ENCODE measurements around the gene SLC22A12.

GRCh38 chr11:64564947-64565889 is 25.8 kb upstream of the SLC22A12 start:
- TF ChIP-seq CTCF (IDR thresholded peaks at IDR 0.05; ENCODE audit: insufficient read depth, low read length, poor library complexity, severe bottlenecking) = no peak
- no peak for TF ChIP-seq EZH2phosphoT487 (conservative IDR thresholded peaks at IDR 0.05; ENCODE audit: low read length)

Data from SU-DHL-6 (cell line).